Central memory CD8-positive, alpha-beta T cell (primary cell): ENCODE measurements around the gene ASPRV1.

Source experiments
- ATAC-seq: fragments of 150-1000 bp; cut with Tn5 transposase; replicated peaks from 2 replicates; pipeline ENCODE4 v1.10.0; 2022; ENCODE audit warnings: mild to moderate bottlenecking, moderate FRiP score, moderate number of reproducible peaks; ENCODE audit not compliant: poor library complexity, severe bottlenecking; ENCODE audit errors: extremely low read depth
- DNase-seq, 2 donors: peaks; one replicate each; pipeline ENCODE4 v3.0.0; 2021; ENCODE audit warnings: low spot score in 2 of 2
- H3K27ac Mint-ChIP-seq: one replicate; pipeline ENCODE4 v1.8.0; 2022; ENCODE audit warnings: low read depth, mild to moderate bottlenecking, moderate library complexity, mixed read lengths
- H3K27me3 Mint-ChIP-seq: one replicate; pipeline ENCODE4 v1.8.0; 2022; ENCODE audit warnings: mixed read lengths
- H3K36me3 Mint-ChIP-seq: one replicate; pipeline ENCODE4 v1.8.0; 2022; ENCODE audit warnings: mild to moderate bottlenecking, moderate library complexity, mixed read lengths; ENCODE audit not compliant: insufficient read depth
- H3K4me1 Mint-ChIP-seq: one replicate; pipeline ENCODE4 v1.8.0; 2022; ENCODE audit warnings: mixed read lengths
- H3K4me3 Mint-ChIP-seq: one replicate; pipeline ENCODE4 v1.8.0; 2022; ENCODE audit warnings: mild to moderate bottlenecking, moderate library complexity, mixed read lengths
- H3K9me3 Mint-ChIP-seq: one replicate; pipeline ENCODE4 v1.8.0; 2022; ENCODE audit warnings: mixed read lengths

ASPRV1 gene

GRCh38 chr2:69997015-69997830, 35.8 kb upstream of the ASPRV1 start:
- Mint-ChIP-seq H3K9me3 (no peaks in the 10 kb centered on the region), H3K4me3 (no peak overlapping the region), H3K27me3 (no peaks in the 10 kb centered on the region), H3K4me1 (peaks cover 8% of the 10 kb centered on the region), H3K36me3 (peaks cover 5% of the 10 kb centered on the region), H3K27ac (no peak overlapping the region)
- DNase-seq (no peak), ATAC-seq (no peak)

- peaks cover 10% of the 10 kb centered on the region for H3K36me3 Mint-ChIP-seq
- DNase-seq = no peak
- H3K9me3 Mint-ChIP-seq = no peaks in the 10 kb centered on the region
- H3K27ac Mint-ChIP-seq = no peak overlapping the region
- H3K4me1 Mint-ChIP-seq = peaks cover 5% of the 10 kb centered on the region
- no peaks in the 10 kb centered on the region for H3K27me3 Mint-ChIP-seq
- no peak for ATAC-seq
- no peak overlapping the region for H3K4me3 Mint-ChIP-seq
Measured at GRCh38 chr2:69995511-69995910, 34.1 kb upstream of the ASPRV1 start.

GRCh38 chr2:69994166-69994565, 32.7 kb upstream of the ASPRV1 start:
- DNase-seq (no peak), ATAC-seq (no peak)
- Mint-ChIP-seq H3K27ac (no peak overlapping the region), H3K4me3 (no peak overlapping the region), H3K36me3 (peaks cover 10% of the 10 kb centered on the region), H3K9me3 (no peaks in the 10 kb centered on the region), H3K4me1 (no peaks in the 10 kb centered on the region), H3K27me3 (no peaks in the 10 kb centered on the region)

GRCh38 chr2:69993708-69994107, 32.3 kb upstream of the ASPRV1 start:
- H3K9me3 Mint-ChIP-seq = no peaks in the 10 kb centered on the region
- ATAC-seq (no peak), DNase-seq (no peak)
- H3K36me3 Mint-ChIP-seq = peaks cover 10% of the 10 kb centered on the region
- H3K4me3 Mint-ChIP-seq = no peak overlapping the region
- no peaks in the 10 kb centered on the region for H3K4me1 Mint-ChIP-seq
- no peak overlapping the region for H3K27ac Mint-ChIP-seq
- no peaks in the 10 kb centered on the region for H3K27me3 Mint-ChIP-seq

- ATAC-seq = no peak
- Mint-ChIP-seq H3K27ac (no peak overlapping the region), H3K27me3 (no peaks in the 10 kb centered on the region), H3K36me3 (peaks cover 10% of the 10 kb centered on the region), H3K4me3 (no peak overlapping the region), H3K9me3 (no peaks in the 10 kb centered on the region), H3K4me1 (no peaks in the 10 kb centered on the region)
- no peak for DNase-seq
Measured at GRCh38 chr2:69993048-69993565, 31.7 kb upstream of the ASPRV1 start.

- Mint-ChIP-seq H3K36me3 (peaks cover 10% of the 10 kb centered on the region), H3K4me3 (no peak overlapping the region), H3K27me3 (no peaks in the 10 kb centered on the region), H3K4me1 (no peaks in the 10 kb centered on the region), H3K27ac (no peak overlapping the region), H3K9me3 (no peaks in the 10 kb centered on the region)
- ATAC-seq = no peak
- DNase-seq = no peak
Measured at GRCh38 chr2:69992310-69993047, 31.0 kb upstream of the ASPRV1 start.

GRCh38 chr2:69989441-69990105, 28.1 kb upstream of the ASPRV1 start:
- Mint-ChIP-seq H3K4me3 (no peak overlapping the region), H3K36me3 (peaks cover 6% of the 10 kb centered on the region), H3K27ac (no peak overlapping the region), H3K27me3 (no peaks in the 10 kb centered on the region), H3K9me3 (no peaks in the 10 kb centered on the region), H3K4me1 (no peaks in the 10 kb centered on the region)
- ATAC-seq = no peak
- DNase-seq = no peak

GRCh38 chr2:69989009-69989408, 27.6 kb upstream of the ASPRV1 start:
- Mint-ChIP-seq H3K4me1 (no peaks in the 10 kb centered on the region), H3K36me3 (peaks cover 5% of the 10 kb centered on the region), H3K9me3 (no peaks in the 10 kb centered on the region), H3K4me3 (no peak overlapping the region), H3K27ac (no peak overlapping the region), H3K27me3 (no peaks in the 10 kb centered on the region)
- ATAC-seq (no peak), DNase-seq (no peak)

GRCh38 chr2:69988086-69988635, 26.7 kb upstream of the ASPRV1 start:
- H3K27me3 Mint-ChIP-seq = no peaks in the 10 kb centered on the region
- DNase-seq (no peak), ATAC-seq (no peak)
- no peak overlapping the region for H3K4me3 Mint-ChIP-seq
- no peak overlapping the region for H3K27ac Mint-ChIP-seq
- H3K36me3 Mint-ChIP-seq = peaks cover 5% of the 10 kb centered on the region
- no peaks in the 10 kb centered on the region for H3K4me1 Mint-ChIP-seq
- H3K9me3 Mint-ChIP-seq = no peaks in the 10 kb centered on the region

- H3K9me3 Mint-ChIP-seq = no peaks in the 10 kb centered on the region
- H3K4me3 Mint-ChIP-seq = no peak overlapping the region
- peak overlapping the region; percentile 80 for H3K27ac Mint-ChIP-seq
- H3K36me3 Mint-ChIP-seq = peaks cover 2% of the 10 kb centered on the region
- no peaks in the 10 kb centered on the region for H3K4me1 Mint-ChIP-seq
- no peaks in the 10 kb centered on the region for H3K27me3 Mint-ChIP-seq
- DNase-seq (no peak), ATAC-seq (no peak)
Measured at GRCh38 chr2:69986691-69987090, 25.3 kb upstream of the ASPRV1 start.

GRCh38 chr2:69985688-69986087, 24.3 kb upstream of the ASPRV1 start:
- ATAC-seq (peak; percentile 28), DNase-seq (no peak)
- H3K9me3 Mint-ChIP-seq = no peaks in the 10 kb centered on the region
- H3K27me3 Mint-ChIP-seq = no peaks in the 10 kb centered on the region
- H3K27ac Mint-ChIP-seq = no peak overlapping the region
- H3K4me1 Mint-ChIP-seq = no peaks in the 10 kb centered on the region
- no peak overlapping the region for H3K4me3 Mint-ChIP-seq
- no peaks in the 10 kb centered on the region for H3K36me3 Mint-ChIP-seq

GRCh38 chr2:69985216-69985615, 23.8 kb upstream of the ASPRV1 start:
- no peaks in the 10 kb centered on the region for H3K36me3 Mint-ChIP-seq
- no peaks in the 10 kb centered on the region for H3K9me3 Mint-ChIP-seq
- no peak overlapping the region for H3K27ac Mint-ChIP-seq
- H3K4me3 Mint-ChIP-seq = no peak overlapping the region
- H3K27me3 Mint-ChIP-seq = no peaks in the 10 kb centered on the region
- DNase-seq (no peak), ATAC-seq (no peak)
- no peaks in the 10 kb centered on the region for H3K4me1 Mint-ChIP-seq
